CD4-positive, alpha-beta T cell treated with Interleukin-17A for 4 hours (primary cell): ENCODE data around the gene RABL2A.
A peak's percentile ranks its signal among the peaks of the same experiment; 100 is the strongest.
"Not testable (repeated sequence)": the region's sequence is repeated elsewhere in the genome, so short reads cannot be mapped to it uniquely, and the experiment has no call there.

ENCODE experiments used
- DNase-seq: peaks from one replicate; pipeline ENCODE4 v3.0.0-alpha.2; 2020; ENCODE audit warnings: mixed read lengths

The RABL2A gene

GRCh38 chr2:113626616-113627330 is at the start of gene RABL2A:
RABL2A (plus strand) TSS chr2:113627266; CDS start chr2:113628607, 1,341 bp downstream.
- peak; percentile 81 for DNase-seq

- DNase-seq: not testable (repeated sequence)
Measured at GRCh38 chr2:113578508-113578907, 48.6 kb upstream of the RABL2A start.

- not testable (repeated sequence) for DNase-seq
Measured at GRCh38 chr2:113582473-113582872, 44.6 kb upstream of the RABL2A start.

- peak; percentile 81 for DNase-seq
Measured at GRCh38 chr2:113583521-113584225, 43.4 kb upstream of the RABL2A start.

GRCh38 chr2:113584311-113585092 is 42.6 kb upstream of the RABL2A start:
- not testable (repeated sequence) for DNase-seq

- DNase-seq: peak; percentile 71
Measured at GRCh38 chr2:113587201-113587600, 39.9 kb upstream of the RABL2A start.

- not testable (repeated sequence) for DNase-seq
Measured at GRCh38 chr2:113589591-113589990, 37.5 kb upstream of the RABL2A start.

GRCh38 chr2:113591926-113592325 is 35.1 kb upstream of the RABL2A start:
- peak; percentile 20 for DNase-seq

- not testable (repeated sequence) for DNase-seq
Measured at GRCh38 chr2:113593280-113593679, 33.8 kb upstream of the RABL2A start.

- not testable (repeated sequence) for DNase-seq
Measured at GRCh38 chr2:113595725-113596124, 31.3 kb upstream of the RABL2A start.

- not testable (repeated sequence) for DNase-seq
Measured at GRCh38 chr2:113597164-113597563, 29.9 kb upstream of the RABL2A start.

- DNase-seq: not testable (repeated sequence)
Measured at GRCh38 chr2:113597572-113597971, 29.5 kb upstream of the RABL2A start.

GRCh38 chr2:113598180-113598579 is 28.9 kb upstream of the RABL2A start:
- not testable (repeated sequence) for DNase-seq

- DNase-seq: not testable (repeated sequence)
Measured at GRCh38 chr2:113598738-113599137, 28.3 kb upstream of the RABL2A start.

- DNase-seq: not testable (repeated sequence)
Measured at GRCh38 chr2:113599208-113599607, 27.9 kb upstream of the RABL2A start.

- peak; percentile 44 for DNase-seq
Measured at GRCh38 chr2:113602040-113602769, 24.9 kb upstream of the RABL2A start.

- peak; percentile 1 for DNase-seq
Measured at GRCh38 chr2:113602869-113603466, 24.1 kb upstream of the RABL2A start.

- DNase-seq: peak; percentile 83
Measured at GRCh38 chr2:113603467-113604084, 23.5 kb upstream of the RABL2A start.

GRCh38 chr2:113604085-113604477 is 23.0 kb upstream of the RABL2A start:
- DNase-seq: peak; percentile 90

GRCh38 chr2:113604661-113605060 is 22.4 kb upstream of the RABL2A start:
- not testable (repeated sequence) for DNase-seq

- not testable (repeated sequence) for DNase-seq
Measured at GRCh38 chr2:113606036-113606435, 21.0 kb upstream of the RABL2A start.

GRCh38 chr2:113609822-113610221 is 17.2 kb upstream of the RABL2A start:
- not testable (repeated sequence) for DNase-seq
